HCT116 (cell line): ENCODE results near the gene NBAS. TPM values are rescaled to one million over a fixed set of nuclear protein-coding genes. Genes with fewer than 3 reads are reported as not detected.

Experiments
- ATAC-seq: fragments of 200-7000 bp; cut with Tn5 transposase; 2 replicates; pipeline ENCODE4 v1.9.1; 2020; ENCODE audit warnings: mild to moderate bottlenecking, moderate library complexity
- BruUV-seq: library from RNA; stranded (reverse); fragments of 400-500 nt; replicated peaks from 2 replicates; lab custom pipeline; 2021; lab: Mats Ljungman, UMichigan
- CTCF ChIA-PET: fragments of 300-600 bp; sonication (Branson Sonifier 250); formaldehyde crosslinking; loops from one replicate; lab custom pipeline; 2021; ENCODE audit warnings: antibody characterized with exemption; lab: Charles Lee
- POLR2A ChIA-PET: fragments of 300-600, 350-600 bp; sonication (Branson Sonifier 250); formaldehyde crosslinking; loops from one replicate; lab custom pipeline; 2021; ENCODE audit warnings: antibody characterized with exemption; lab: Charles Lee
- RAD21 ChIA-PET, 2 experiments: fragments of 300-600 bp; sonication (Branson Sonifier 250); formaldehyde crosslinking; loops; one replicate each; lab custom pipeline; 2023; ENCODE audit warnings: low total read pairs in 2 of 2; ENCODE audit not compliant: uncharacterized antibody in 2 of 2, unreplicated experiment in 2 of 2, low non-redundant PET in 1 of 2; lab: Charles Lee
- DNase-seq: peaks from one replicate; pipeline ENCODE4 v3.0.0-alpha.2; 2010; ENCODE audit warnings: low read depth, low spot score
- H2AFZ ChIP-seq: fragments of 200-600 bp; shearing (Covaris generic), sonication (generic); 2 replicates; pipeline ENCODE4 v1.6.1; 2017; ENCODE audit warnings: low read depth, mixed run types, mixed read lengths, antibody characterized with exemption, low read length; ENCODE audit not compliant: poor library complexity, severe bottlenecking
- H3K27ac ChIP-seq: 2 replicates; pipeline ENCODE4 v1.5.1; 2012; ENCODE audit warnings: low read depth, low read length
- H3K27me3 ChIP-seq: fragments of 200-600 bp; sonication (generic); 2 replicates; pipeline ENCODE4 v1.6.1; 2016; ENCODE audit warnings: mixed run types, low read length, mixed read lengths; ENCODE audit not compliant: insufficient read depth
- H3K36me3 ChIP-seq, 2 experiments: fragments of 200-500 bp in 1 of 2; fragments of 200-600 bp in 1 of 2; sonication (Bioruptor generic) in 1 of 2; sonication (generic) in 1 of 2; 2 replicates each; pipeline versions ENCODE4 v1.5.1 to v1.6.1; 2014 to 2016; ENCODE audit warnings: low read length in 2 of 2, inconsistent platforms in 1 of 2, mixed read lengths in 1 of 2, mixed run types in 1 of 2; ENCODE audit not compliant: insufficient read depth in 2 of 2, control insufficient read depth in 1 of 2
- H3K4me1 ChIP-seq, 2 experiments: fragments of 200-600 bp in 1 of 2; sonication (generic) in 1 of 2; 2 replicates each; pipeline versions ENCODE4 v1.5.1 to v1.6.1; 2012 to 2017; ENCODE audit warnings: low read length in 2 of 2, inconsistent platforms in 1 of 2, mild to moderate bottlenecking in 1 of 2, mixed read lengths in 1 of 2, mixed run types in 1 of 2, moderate library complexity in 1 of 2; ENCODE audit not compliant: insufficient read depth in 2 of 2, control insufficient read depth in 1 of 2
- H3K4me2 ChIP-seq: fragments of 200-600 bp; sonication (generic); 2 replicates; pipeline ENCODE4 v1.6.1; 2017; ENCODE audit warnings: mixed run types, low read length, mixed read lengths
- H3K4me3 ChIP-seq, 2 experiments: fragments of 200-600 bp in 1 of 2; sonication (generic) in 1 of 2; replicated peaks in 1 of 2; 2 replicates each; pipeline ENCODE4 v1.5.1; 2011 to 2016; ENCODE audit warnings: low read length in 2 of 2, control low read depth in 1 of 2, low read depth in 1 of 2, mild to moderate bottlenecking in 1 of 2, mixed read lengths in 1 of 2, mixed run types in 1 of 2
- H3K79me2 ChIP-seq: fragments of 200-600 bp; sonication (generic); 2 replicates; pipeline ENCODE4 v1.6.1; 2017; ENCODE audit warnings: mild to moderate bottlenecking, mixed run types, low read length, moderate library complexity, mixed read lengths; ENCODE audit not compliant: insufficient read depth
- H3K9ac ChIP-seq: fragments of 200-600 bp; sonication (generic); 2 replicates; pipeline ENCODE4 v1.6.1; 2016; ENCODE audit warnings: low read length, mixed read lengths
- H3K9me2 ChIP-seq: fragments of 200-600 bp; sonication (generic), shearing (Covaris generic); 2 replicates; pipeline ENCODE4 v1.6.1; 2017; ENCODE audit warnings: mixed run types, mild to moderate bottlenecking, moderate library complexity; ENCODE audit not compliant: insufficient read depth
- H3K9me3 ChIP-seq, 2 experiments: fragments of 200-500 bp in 1 of 2; fragments of 200-600 bp in 1 of 2; sonication (Bioruptor generic) in 1 of 2; sonication (generic) in 1 of 2; 2 replicates each; pipeline ENCODE4 v1.6.1; 2014 to 2017; ENCODE audit warnings: low read length in 2 of 2, mixed read lengths in 2 of 2, inconsistent platforms in 1 of 2, low read depth in 1 of 2, mild to moderate bottlenecking in 1 of 2, mixed run types in 1 of 2, moderate library complexity in 1 of 2; ENCODE audit not compliant: control insufficient read depth in 1 of 2, insufficient read depth in 1 of 2
- H4K20me1 ChIP-seq: fragments of 200-600 bp; sonication (generic), shearing (Covaris generic); 2 replicates; pipeline ENCODE4 v1.6.1; 2017; ENCODE audit warnings: mixed run types, mild to moderate bottlenecking, moderate library complexity; ENCODE audit not compliant: insufficient read depth
- ATF3 ChIP-seq: IDR thresholded peaks from 2 replicates; pipeline ENCODE4 v1.6.1; 2012
- CBX3 ChIP-seq: IDR thresholded peaks from 2 replicates; pipeline ENCODE4 v1.6.1; 2012; ENCODE audit warnings: low read depth
- CEBPB ChIP-seq: IDR thresholded peaks from 2 replicates; pipeline ENCODE4 v1.6.1; 2012; ENCODE audit warnings: low read depth
- CTCF ChIP-seq, 3 experiments: fragments of 200-600 bp in 1 of 3; sonication (generic) in 1 of 3; IDR thresholded peaks in 2 of 3; conservative IDR thresholded peaks in 1 of 3; 2 replicates each; pipeline ENCODE4 v1.5.1; 2012 to 2017; ENCODE audit warnings: low read depth in 2 of 3, low read length in 2 of 3, antibody characterized with exemption in 1 of 3, borderline replicate concordance in 1 of 3, control low read depth in 1 of 3, mild to moderate bottlenecking in 1 of 3, mixed read lengths in 1 of 3, mixed run types in 1 of 3, moderate library complexity in 1 of 3; ENCODE audit not compliant: insufficient read depth in 1 of 3
- EGR1 ChIP-seq: IDR thresholded peaks from 2 replicates; pipeline ENCODE4 v1.6.1; 2012; ENCODE audit warnings: low read depth
- ELF1 ChIP-seq: IDR thresholded peaks from 2 replicates; pipeline ENCODE4 v1.6.1; 2012; ENCODE audit warnings: low read depth, borderline replicate concordance
- EZH2 ChIP-seq: fragments of 200-600 bp; sonication (generic); IDR thresholded peaks from 2 replicates; pipeline ENCODE4 v1.6.1; 2017; ENCODE audit warnings: antibody characterized with exemption, mixed run types
- EZH2phosphoT487 ChIP-seq: fragments of 200-600 bp; IDR thresholded peaks from 2 replicates; pipeline ENCODE4 v1.6.1; 2018; ENCODE audit warnings: antibody characterized with exemption, borderline replicate concordance
- FOSL1 ChIP-seq: IDR thresholded peaks from 2 replicates; pipeline ENCODE4 v1.6.1; 2012; ENCODE audit warnings: low read depth
- JUND ChIP-seq: IDR thresholded peaks from 2 replicates; pipeline ENCODE4 v1.6.1; 2012
- MAX ChIP-seq: IDR thresholded peaks from 2 replicates; pipeline ENCODE4 v1.6.1; 2012
- POLR2A ChIP-seq: IDR thresholded peaks from 2 replicates; pipeline ENCODE4 v1.7.0; 2011; ENCODE audit warnings: borderline replicate concordance; ENCODE audit not compliant: insufficient read depth, insufficient read length; ENCODE audit errors: extremely low read depth
- RAD21 ChIP-seq: IDR thresholded peaks from 2 replicates; pipeline ENCODE4 v1.6.1; 2012; ENCODE audit warnings: low read depth, mild to moderate bottlenecking
- REST ChIP-seq: IDR thresholded peaks from 2 replicates; pipeline ENCODE4 v1.6.1; 2012; ENCODE audit warnings: low read depth
- SIN3A ChIP-seq: IDR thresholded peaks from 2 replicates; pipeline ENCODE4 v1.6.1; 2012; ENCODE audit warnings: low read depth
- SRF ChIP-seq: IDR thresholded peaks from 2 replicates; pipeline ENCODE4 v1.6.1; 2012; ENCODE audit warnings: low read depth
- TCF7L2 ChIP-seq: IDR thresholded peaks from 2 replicates; pipeline ENCODE4 v1.7.0; 2011; ENCODE audit warnings: borderline replicate concordance, inconsistent platforms; ENCODE audit not compliant: insufficient read depth, insufficient read length; ENCODE audit errors: extremely low read depth
- YY1 ChIP-seq: IDR thresholded peaks from 2 replicates; pipeline ENCODE4 v1.6.1; 2011; ENCODE audit warnings: low read length, low read depth, moderate library complexity, mild to moderate bottlenecking; ENCODE audit not compliant: insufficient replicate concordance; ENCODE audit errors: extremely low read depth
- ZNF274 ChIP-seq: fragments of 200-500 bp; sonication (Bioruptor generic); IDR thresholded peaks from 2 replicates; pipeline ENCODE4 v1.6.1; 2014; ENCODE audit warnings: mild to moderate bottlenecking, low read depth, low read length, inconsistent platforms
- intact Hi-C: fragments of 100-400 bp; cut with micrococcal nuclease; formaldehyde crosslinking; loops from 2 replicates; pipeline ENCODE4 v1.10.0; 2022
- total RNA-seq: library from RNA; stranded (reverse); gene quantifications from one replicate; pipeline ENCODE4 v1.2.1, GENCODE V29; 2021; ENCODE audit not compliant: unreplicated experiment

NBAS gene
- total RNA-seq, 1 experiment from 2014 or later = 32.8 TPM

- no peak for TF ChIP-seq REST
- no peak for TF ChIP-seq EGR1
- no peak for TF ChIP-seq POLR2A
- TF ChIP-seq YY1 = no peak
- TF ChIP-seq RAD21 = no peak
- TF ChIP-seq EZH2phosphoT487 = no peak
- no peak for TF ChIP-seq TCF7L2
- TF ChIP-seq EZH2 = no peak
- TF ChIP-seq CBX3 = no peak
- TF ChIP-seq, all 23 proteins: peak for 0
These were observed 373.4 kb downstream of the NBAS start (continued) for GRCh38 chr2:15187702-15188101.

- Histone ChIP-seq H3K27me3 (no peaks in the 10 kb centered on the region), H3K4me2 (no peak overlapping the region), H3K9me3 (no peaks in the 10 kb centered on the region)
- CTCF ChIA-PET = no interaction called here
- no peak for ATAC-seq
- TF ChIP-seq YY1 = no peak
- no peak for TF ChIP-seq TCF7L2
- TF ChIP-seq CTCF (IDR thresholded peaks at IDR 0.05 in 2 of 3, conservative IDR thresholded peaks at IDR 0.05 in 1 of 3; ENCODE audit: borderline replicate concordance in 1 of 3, insufficient read depth in 1 of 3, low read depth in 2 of 3, low read length in 2 of 3) = no peak
- no peak for TF ChIP-seq POLR2A
- TF ChIP-seq JUND = no peak
- no peak for TF ChIP-seq EZH2
- TF ChIP-seq FOSL1 = no peak
- TF ChIP-seq EGR1 = no peak
- no peak for TF ChIP-seq CEBPB
- TF ChIP-seq EZH2phosphoT487 = no peak
- TF ChIP-seq MAX = no peak
- TF ChIP-seq SIN3A = no peak
- TF ChIP-seq ELF1 = no peak
- no peak for TF ChIP-seq ATF3
- no peak for TF ChIP-seq SRF
- no peak for TF ChIP-seq ZNF274
- TF ChIP-seq, all 23 proteins: peak for 0
- no peaks in the 10 kb centered on the region for H3K36me3 ChIP-seq
- POLR2A ChIA-PET = no interaction called here
- no peak overlapping the region for H2AFZ ChIP-seq
- RAD21 ChIA-PET = no interaction called here
- no peaks in the 10 kb centered on the region for H3K79me2 ChIP-seq
- no peaks in the 10 kb centered on the region for H3K4me1 ChIP-seq
- no peak overlapping the region for H3K9ac ChIP-seq
- BruUV-seq = no TSS peak
- H3K27ac ChIP-seq = no peak overlapping the region
- no peak overlapping the region for H3K4me3 ChIP-seq
- intact Hi-C loops = no loop called here
- no peaks in the 10 kb centered on the region for H3K9me2 ChIP-seq
- DNase-seq = no peak
- no peaks in the 10 kb centered on the region for H4K20me1 ChIP-seq
These were observed 375.0 kb downstream of the NBAS start for GRCh38 chr2:15186118-15186517.
